Astrocyte of the cerebellum (primary cell): ENCODE data around the gene PRPSAP2.
A peak's percentile ranks its signal among the peaks of the same experiment; 100 is the strongest.

Source experiments
- DNase-seq: peaks from one replicate; pipeline ENCODE4 v3.0.0-alpha.2; 2011; ENCODE audit warnings: low read depth
- H3K4me3 ChIP-seq: 2 replicates; pipeline ENCODE4 v1.5.1; 2011; ENCODE audit warnings: mild to moderate bottlenecking, low read depth, low read length, moderate library complexity
- in situ Hi-C: cut with HindIII; loops from 2 replicates; pipeline ENCODE4 v1.10.0; 2017; ENCODE audit warnings: low sequenced_read_pairs
- TF ChIP-seq, protein P1 (sequence below): IDR thresholded peaks from 2 replicates; pipeline ENCODE4 v1.5.1; 2012; ENCODE audit warnings: low read length, low read depth, moderate library complexity, mild to moderate bottlenecking; ENCODE audit errors: missing control alignments

The PRPSAP2 gene

DNA sequence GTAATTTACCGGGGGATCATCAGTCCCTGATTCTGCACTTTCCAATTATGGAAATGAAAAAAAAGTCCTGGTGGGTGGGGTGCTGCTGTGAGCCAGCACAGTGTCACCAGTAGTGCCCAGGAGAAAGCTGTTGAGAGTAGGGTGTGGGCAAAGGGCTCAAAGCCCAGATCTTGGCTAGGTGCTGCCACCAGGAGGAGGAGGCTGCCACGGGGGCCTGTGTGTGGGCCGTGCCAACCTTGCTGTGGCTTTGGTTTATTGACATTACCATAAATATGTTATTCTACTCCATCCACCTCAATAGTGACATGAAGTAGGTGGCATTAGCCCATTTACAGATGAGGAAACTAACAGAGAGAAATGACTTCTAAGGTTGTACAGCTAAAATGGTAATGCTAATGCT is 6.7 kb upstream of the PRPSAP2 start:
- TF ChIP-seq, protein P1, sequence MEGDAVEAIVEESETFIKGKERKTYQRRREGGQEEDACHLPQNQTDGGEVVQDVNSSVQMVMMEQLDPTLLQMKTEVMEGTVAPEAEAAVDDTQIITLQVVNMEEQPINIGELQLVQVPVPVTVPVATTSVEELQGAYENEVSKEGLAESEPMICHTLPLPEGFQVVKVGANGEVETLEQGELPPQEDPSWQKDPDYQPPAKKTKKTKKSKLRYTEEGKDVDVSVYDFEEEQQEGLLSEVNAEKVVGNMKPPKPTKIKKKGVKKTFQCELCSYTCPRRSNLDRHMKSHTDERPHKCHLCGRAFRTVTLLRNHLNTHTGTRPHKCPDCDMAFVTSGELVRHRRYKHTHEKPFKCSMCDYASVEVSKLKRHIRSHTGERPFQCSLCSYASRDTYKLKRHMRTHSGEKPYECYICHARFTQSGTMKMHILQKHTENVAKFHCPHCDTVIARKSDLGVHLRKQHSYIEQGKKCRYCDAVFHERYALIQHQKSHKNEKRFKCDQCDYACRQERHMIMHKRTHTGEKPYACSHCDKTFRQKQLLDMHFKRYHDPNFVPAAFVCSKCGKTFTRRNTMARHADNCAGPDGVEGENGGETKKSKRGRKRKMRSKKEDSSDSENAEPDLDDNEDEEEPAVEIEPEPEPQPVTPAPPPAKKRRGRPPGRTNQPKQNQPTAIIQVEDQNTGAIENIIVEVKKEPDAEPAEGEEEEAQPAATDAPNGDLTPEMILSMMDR: no peak
- no peak for DNase-seq
- H3K4me3 ChIP-seq: no peak overlapping the region
- in situ Hi-C loops: no loop called here

GRCh38 chr17:18854956-18855355 is 3.0 kb upstream of the PRPSAP2 start:
- peak overlapping the region; percentile 53 for H3K4me3 ChIP-seq
- no peak for DNase-seq
- TF ChIP-seq, protein P1: no peak
- in situ Hi-C loops: no loop called here

DNA sequence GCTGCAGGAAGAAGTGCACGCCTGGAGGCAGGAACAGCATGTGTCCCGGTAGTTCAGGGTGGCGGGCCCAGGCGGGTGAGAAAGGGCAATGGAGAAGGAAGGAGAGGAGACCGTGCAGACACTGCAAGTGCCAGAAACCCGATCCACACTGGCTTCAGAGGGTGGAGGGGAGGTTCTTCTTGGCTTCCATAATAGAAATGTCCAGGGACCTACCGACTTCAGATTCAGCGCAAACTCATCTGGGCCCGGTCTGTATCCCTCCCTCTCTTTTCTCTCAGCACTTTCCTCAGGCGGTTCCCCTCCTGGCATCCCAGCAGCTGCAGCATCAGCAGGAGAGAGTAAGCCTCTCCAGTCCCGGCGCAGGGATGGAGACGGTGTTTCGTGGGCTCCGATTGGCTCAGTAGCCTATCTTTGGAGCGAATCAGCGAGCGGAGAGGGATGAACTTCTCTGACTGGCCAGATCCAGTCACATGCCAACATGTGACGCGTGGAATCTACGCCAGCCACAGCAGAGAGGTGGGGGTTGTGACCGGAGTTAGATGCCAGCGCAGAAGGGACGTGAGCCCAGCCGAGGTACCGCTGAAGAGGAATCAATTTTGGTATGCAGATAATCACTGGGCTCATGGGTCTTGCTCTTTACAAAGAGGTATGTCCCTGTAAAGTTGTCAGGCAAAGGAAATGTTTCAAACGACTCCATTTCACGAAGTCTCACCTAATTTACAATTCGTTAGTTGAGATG is 1.9 kb upstream of the PRPSAP2 start:
- peak overlapping the region; percentile 53 for H3K4me3 ChIP-seq
- in situ Hi-C loops: no loop called here
- peak; percentile 85 for DNase-seq
- TF ChIP-seq, protein P1: no peak

DNA sequence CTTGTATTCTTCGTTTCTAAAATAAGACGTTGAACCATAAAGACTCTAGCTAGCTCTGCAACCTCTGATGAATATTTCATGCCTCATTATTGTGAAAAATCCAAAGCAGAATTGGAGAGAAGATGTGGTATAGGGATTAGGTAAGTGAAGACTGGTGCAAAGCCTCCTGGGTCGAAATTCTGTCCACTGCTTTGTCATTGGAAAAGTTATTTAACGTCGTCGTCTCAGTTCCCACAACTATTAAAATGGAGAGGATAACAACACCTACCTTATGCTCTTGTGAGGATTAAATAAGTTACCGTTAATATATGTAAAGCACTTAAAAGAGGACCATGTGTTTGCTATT is 1.4 kb upstream of the PRPSAP2 start:
- TF ChIP-seq, protein P1: no peak
- H3K4me3 ChIP-seq: peak overlapping the region; percentile 53
- DNase-seq: no peak
- in situ Hi-C loops: no loop called here

DNA sequence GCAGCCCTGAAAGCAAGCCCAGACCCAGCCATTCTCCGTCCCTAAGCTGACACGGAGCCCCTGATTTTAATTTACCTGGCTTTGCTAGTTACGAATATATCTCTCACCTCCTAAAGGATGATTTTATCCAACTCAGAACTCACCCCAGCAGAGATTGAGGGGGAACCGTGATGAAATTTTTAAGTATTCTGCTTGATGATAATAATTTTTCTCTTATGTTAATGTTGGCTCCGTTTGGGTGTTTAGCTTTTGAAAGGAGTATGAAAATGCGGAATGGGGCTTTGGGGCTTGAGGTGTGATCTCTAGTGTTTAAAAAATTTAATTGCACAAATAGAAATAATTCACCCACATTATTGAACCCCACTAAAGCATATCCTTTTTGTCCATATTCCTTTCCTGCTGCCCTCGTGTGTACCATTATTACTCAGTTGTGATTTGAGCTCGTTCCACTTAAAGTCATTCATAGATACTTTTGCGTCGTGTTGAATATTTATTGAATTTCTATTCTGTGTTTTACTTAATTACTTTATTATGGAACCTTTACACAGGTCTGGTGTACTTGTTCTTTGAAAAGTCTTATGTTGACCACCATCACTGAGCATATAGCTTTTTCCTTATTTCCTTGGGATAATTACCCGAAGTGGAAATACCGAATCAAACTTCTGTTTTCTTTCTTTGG is 775 bp downstream of the PRPSAP2 start:
- in situ Hi-C loops: no loop called here
- DNase-seq: no peak
- peak overlapping the region; percentile 70 for H3K4me3 ChIP-seq
- TF ChIP-seq, protein P1: no peak

DNA sequence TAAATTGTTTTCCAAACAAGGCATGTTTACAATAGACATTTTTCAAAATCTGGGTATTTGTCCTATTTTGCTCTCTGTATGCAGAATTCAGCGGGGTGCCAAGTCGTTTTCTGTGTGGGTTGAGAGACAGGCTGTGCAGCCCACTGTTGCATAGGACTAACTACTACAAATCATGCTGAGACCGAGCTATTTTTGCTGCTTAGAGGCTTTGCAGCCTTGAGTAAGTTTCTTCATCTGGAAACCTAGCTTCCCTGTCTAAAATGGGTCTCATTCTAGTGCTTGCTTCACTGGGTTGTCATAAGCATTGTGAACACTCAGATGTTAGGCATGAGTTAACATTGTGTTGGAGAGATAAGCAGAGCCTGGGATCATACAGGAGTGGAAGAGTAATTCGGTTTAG is 1.3 kb downstream of the PRPSAP2 start:
- in situ Hi-C loops: no loop called here
- peak overlapping the region; percentile 70 for H3K4me3 ChIP-seq
- TF ChIP-seq, protein P1: no peak
- no peak for DNase-seq
